ENCODE results near the gene CCDC61. TPM values are rescaled to one million over a fixed set of nuclear protein-coding genes. Genes with fewer than 3 reads are reported as not detected.

CCDC61 gene
- total RNA-seq, 4 donors from 2014 or later, result 2.3 to 4.9 (median 3.4) TPM

- in situ Hi-C loops (cut with MboI; ENCODE audit: low sequenced_read_pairs in 4 of 4) (no loop called here), intact Hi-C loops (cut with DNase I; ENCODE audit: low total_unique reads) (no loop called here)
- Histone ChIP-seq H3K27me3 (peaks cover 7 to 20% (median 9%) of the 10 kb centered on the region in 3 donors), H3K4me1 (peaks cover 6 to 7% of the 10 kb centered on the region in 2 donors), H3K27ac (no peak overlapping the region), H3K36me3 (no peaks in the 10 kb centered on the region), H3K9me3 (no peaks in the 10 kb centered on the region), H3K4me3 (no peak overlapping the region)
- no peak for TF ChIP-seq CTCF (IDR thresholded peaks at IDR 0.05 in 4 of 5, conservative IDR thresholded peaks at IDR 0.05 in 1 of 5)
- TF ChIP-seq POLR2A (IDR thresholded peaks at IDR 0.05), result no peak
- ATAC-seq (no peak), DNase-seq (no peak)
Measured at GRCh38 chr19:45999653-46000121, 4.4 kb downstream of the CCDC61 start.

- peaks cover 5 to 6% of the 10 kb centered on the region in 2 donors for H3K4me1 ChIP-seq
- no peak for DNase-seq
- intact Hi-C loops (cut with DNase I; ENCODE audit: low total_unique reads), result no loop called here
- H3K4me3 ChIP-seq, result peak overlapping the region in 1 of 4 donors; percentile 3
- no peak for ATAC-seq
- no peaks in the 10 kb centered on the region for H3K9me3 ChIP-seq
- TF ChIP-seq POLR2A (IDR thresholded peaks at IDR 0.05) (no peak), CTCF (IDR thresholded peaks at IDR 0.05 in 4 of 5, conservative IDR thresholded peaks at IDR 0.05 in 1 of 5) (no peak)
- no peaks in the 10 kb centered on the region for H3K36me3 ChIP-seq
- in situ Hi-C loops (cut with MboI; ENCODE audit: low sequenced_read_pairs in 4 of 4), result no loop called here
- H3K27ac ChIP-seq, result no peak overlapping the region
- H3K27me3 ChIP-seq, result peaks cover 7 to 20% (median 9%) of the 10 kb centered on the region in 3 donors
Measured at GRCh38 chr19:46000491-46001246, 5.4 kb downstream of the CCDC61 start.

GRCh38 chr19:46002678-46003275 is 7.5 kb downstream of the CCDC61 start:
- DNase-seq (no peak), ATAC-seq (no peak)
- Histone ChIP-seq H3K4me1 (no peaks in the 10 kb centered on the region), H3K4me3 (no peak overlapping the region), H3K9me3 (no peaks in the 10 kb centered on the region), H3K27ac (no peak overlapping the region), H3K36me3 (no peaks in the 10 kb centered on the region), H3K27me3 (peaks cover 7 to 20% (median 9%) of the 10 kb centered on the region in 3 donors)
- intact Hi-C loops (cut with DNase I; ENCODE audit: low total_unique reads) (no loop called here), in situ Hi-C loops (cut with MboI; ENCODE audit: low sequenced_read_pairs in 4 of 4) (no loop called here)
- TF ChIP-seq POLR2A (IDR thresholded peaks at IDR 0.05) (no peak), CTCF (IDR thresholded peaks at IDR 0.05 in 4 of 5, conservative IDR thresholded peaks at IDR 0.05 in 1 of 5) (no peak)

- in situ Hi-C loops (cut with MboI; ENCODE audit: low sequenced_read_pairs in 4 of 4), result no loop called here
- Histone ChIP-seq H3K27ac (no peak overlapping the region), H3K36me3 (no peaks in the 10 kb centered on the region), H3K4me1 (no peaks in the 10 kb centered on the region), H3K4me3 (no peak overlapping the region), H3K27me3 (no peaks in the 10 kb centered on the region), H3K9me3 (no peaks in the 10 kb centered on the region)
- intact Hi-C loops (cut with DNase I; ENCODE audit: low total_unique reads), result no loop called here
- no peak for ATAC-seq
- no peak for DNase-seq
- TF ChIP-seq POLR2A (IDR thresholded peaks at IDR 0.05) (no peak), CTCF (IDR thresholded peaks at IDR 0.05 in 4 of 5, conservative IDR thresholded peaks at IDR 0.05 in 1 of 5) (no peak)
Measured at GRCh38 chr19:46006411-46006810, 11.1 kb downstream of the CCDC61 start.

Data from gastrocnemius medialis (tissue), 4 donors.